ENCODE data around the gene SPATA3.

Gene SPATA3

GRCh38 chr2:231036578-231037106 is 40.7 kb downstream of the SPATA3 start:
- Histone ChIP-seq H3K27ac (replicated peaks; ENCODE audit: low read length) (no peak overlapping the region), H2BK5ac (ENCODE audit: low read length) (no peak overlapping the region), H3K4ac (ENCODE audit: low read length) (no peak overlapping the region), H3K36me3 (replicated peaks in 1 of 2; ENCODE audit: control insufficient read depth in 2 of 2, insufficient read depth in 2 of 2, low read length in 2 of 2) (no peaks in the 10 kb centered on the region), H2BK120ac (ENCODE audit: low read depth, low read length) (no peak overlapping the region), H3K18ac (ENCODE audit: low read length) (no peak overlapping the region), H3K79me1 (ENCODE audit: low read depth, low read length) (peaks cover 2% of the 10 kb centered on the region), H3K4me3 (ENCODE audit: low read length in 2 of 2) (no peak overlapping the region), H2AK5ac (ENCODE audit: low read depth, low read length) (no peak overlapping the region), H2BK15ac (ENCODE audit: low read length) (no peak overlapping the region), H3K4me1 (ENCODE audit: control insufficient read depth in 2 of 2, insufficient read depth in 1 of 2, low read depth in 1 of 2, low read length in 2 of 2) (no peaks in the 10 kb centered on the region), H3K4me2 (ENCODE audit: insufficient read depth, low read length, poor library complexity, severe bottlenecking) (no peak overlapping the region), H3K9ac (ENCODE audit: low read depth, low read length, poor library complexity) (no peak overlapping the region), H3K27me3 (ENCODE audit: control insufficient read depth in 3 of 3, insufficient read depth in 3 of 3, low read depth in 1 of 3, low read length in 3 of 3) (peaks cover 12 to 59% (median 47%) of the 10 kb centered on the region in 3 experiments), H3K14ac (ENCODE audit: low read length) (no peak overlapping the region), H4K91ac (ENCODE audit: low read depth, low read length, poor library complexity) (no peak overlapping the region), H3K23ac (ENCODE audit: low read depth, low read length, poor library complexity) (no peak overlapping the region), H4K8ac (ENCODE audit: low read depth, low read length) (no peak overlapping the region), H3K9me3 (replicated peaks in 1 of 2; ENCODE audit: control insufficient read depth in 2 of 2, insufficient read depth in 1 of 2, low read depth in 1 of 2, low read length in 2 of 2) (peaks cover 0 to 4% of the 10 kb centered on the region in 2 donors), H2BK12ac (ENCODE audit: low read length) (no peak overlapping the region), H2AFZ (ENCODE audit: low read length) (no peak overlapping the region)
- WGBS, 2 donors (ENCODE audit: extremely low coverage in 2 of 2, insufficient read length in 2 of 2, insufficient replicate concordance in 1 of 2), result no CpG with 5 or more reads among the region's 12 CpGs
- DNase-seq (ENCODE audit: low spot score), result no peak

- no peak within 1 kb of the TSS for H4K91ac ChIP-seq (ENCODE audit: low read depth, low read length, poor library complexity)
- peak within 1 kb of the TSS; percentile 47 to 81 for H3K4me3 ChIP-seq (ENCODE audit: low read length in 2 of 2)
- H2AK5ac ChIP-seq (ENCODE audit: low read depth, low read length), result no peak within 1 kb of the TSS
- peaks cover 0 to 4% of the 10 kb centered on the region in 2 donors for H3K9me3 ChIP-seq (replicated peaks in 1 of 2; ENCODE audit: control insufficient read depth in 2 of 2, insufficient read depth in 1 of 2, low read depth in 1 of 2, low read length in 2 of 2)
- no peaks in the 10 kb centered on the region for H3K4me1 ChIP-seq (ENCODE audit: control insufficient read depth in 2 of 2, insufficient read depth in 1 of 2, low read depth in 1 of 2, low read length in 2 of 2)
- H3K4ac ChIP-seq (ENCODE audit: low read length), result no peak within 1 kb of the TSS
- peak within 1 kb of the TSS; percentile 85 for H2AFZ ChIP-seq (ENCODE audit: low read length)
- H3K18ac ChIP-seq (ENCODE audit: low read length), result peak within 1 kb of the TSS; percentile 89
- H3K9ac ChIP-seq (ENCODE audit: low read depth, low read length, poor library complexity), result peak within 1 kb of the TSS; percentile 70
- H3K14ac ChIP-seq (ENCODE audit: low read length), result peak within 1 kb of the TSS; percentile 71
- H3K36me3 ChIP-seq (replicated peaks in 1 of 2; ENCODE audit: control insufficient read depth in 2 of 2, insufficient read depth in 2 of 2, low read length in 2 of 2), result no peaks in the 10 kb centered on the region
- DNase-seq (ENCODE audit: low spot score), result no peak
- WGBS, 2 donors (ENCODE audit: extremely low coverage in 2 of 2, insufficient read length in 2 of 2, insufficient replicate concordance in 1 of 2), result no CpG with 5 or more reads among the region's 61 CpGs
- no peak within 1 kb of the TSS for H2BK5ac ChIP-seq (ENCODE audit: low read length)
- peaks cover 12 to 53% (median 47%) of the 10 kb centered on the region in 3 experiments for H3K27me3 ChIP-seq (ENCODE audit: control insufficient read depth in 3 of 3, insufficient read depth in 3 of 3, low read depth in 1 of 3, low read length in 3 of 3)
- no peak within 1 kb of the TSS for H3K27ac ChIP-seq (replicated peaks; ENCODE audit: low read length)
- H3K79me1 ChIP-seq (ENCODE audit: low read depth, low read length), result peaks cover 2% of the 10 kb centered on the region
- no peak within 1 kb of the TSS for H3K23ac ChIP-seq (ENCODE audit: low read depth, low read length, poor library complexity)
- peak within 1 kb of the TSS; percentile 73 for H2BK12ac ChIP-seq (ENCODE audit: low read length)
- H2BK15ac ChIP-seq (ENCODE audit: low read length), result no peak within 1 kb of the TSS
- H4K8ac ChIP-seq (ENCODE audit: low read depth, low read length), result no peak within 1 kb of the TSS
- H3K4me2 ChIP-seq (ENCODE audit: insufficient read depth, low read length, poor library complexity, severe bottlenecking), result peak within 1 kb of the TSS; percentile 83
- H2BK120ac ChIP-seq (ENCODE audit: low read depth, low read length), result no peak within 1 kb of the TSS
Measured at GRCh38 chr2:231037202-231037730, 41.3 kb downstream of the SPATA3 start, which contains the start of gene C2orf72. TSS of gene C2orf72 (plus strand) at chr2:231037523. CDS start at chr2:231037566, 43 bp downstream.

GRCh38 chr2:231037731-231038482 is 42.0 kb downstream of the SPATA3 start:
- Histone ChIP-seq H4K91ac (ENCODE audit: low read depth, low read length, poor library complexity) (no peak overlapping the region), H2BK5ac (ENCODE audit: low read length) (no peak overlapping the region), H3K36me3 (replicated peaks in 1 of 2; ENCODE audit: control insufficient read depth in 2 of 2, insufficient read depth in 2 of 2, low read length in 2 of 2) (no peaks in the 10 kb centered on the region), H3K14ac (ENCODE audit: low read length) (peak overlapping the region; percentile 71), H3K9me3 (replicated peaks in 1 of 2; ENCODE audit: control insufficient read depth in 2 of 2, insufficient read depth in 1 of 2, low read depth in 1 of 2, low read length in 2 of 2) (peaks cover 0 to 4% of the 10 kb centered on the region in 2 donors), H3K4me3 (ENCODE audit: low read length in 2 of 2) (peak overlapping the region; percentile 47 to 81), H2BK12ac (ENCODE audit: low read length) (peak overlapping the region; percentile 73), H2AFZ (ENCODE audit: low read length) (peak overlapping the region; percentile 85), H3K79me1 (ENCODE audit: low read depth, low read length) (peaks cover 2% of the 10 kb centered on the region), H2AK5ac (ENCODE audit: low read depth, low read length) (no peak overlapping the region), H2BK120ac (ENCODE audit: low read depth, low read length) (no peak overlapping the region), H2BK15ac (ENCODE audit: low read length) (no peak overlapping the region), H4K8ac (ENCODE audit: low read depth, low read length) (no peak overlapping the region), H3K18ac (ENCODE audit: low read length) (peak overlapping the region; percentile 89), H3K4me2 (ENCODE audit: insufficient read depth, low read length, poor library complexity, severe bottlenecking) (peak overlapping the region; percentile 83), H3K4me1 (ENCODE audit: control insufficient read depth in 2 of 2, insufficient read depth in 1 of 2, low read depth in 1 of 2, low read length in 2 of 2) (no peaks in the 10 kb centered on the region), H3K27ac (replicated peaks; ENCODE audit: low read length) (no peak overlapping the region), H3K9ac (ENCODE audit: low read depth, low read length, poor library complexity) (peak overlapping the region; percentile 70), H3K23ac (ENCODE audit: low read depth, low read length, poor library complexity) (no peak overlapping the region), H3K4ac (ENCODE audit: low read length) (no peak overlapping the region), H3K27me3 (ENCODE audit: control insufficient read depth in 3 of 3, insufficient read depth in 3 of 3, low read depth in 1 of 3, low read length in 3 of 3) (peaks cover 12 to 47% (median 47%) of the 10 kb centered on the region in 3 experiments)
- no peak for DNase-seq (ENCODE audit: low spot score)
- WGBS, 2 donors (ENCODE audit: extremely low coverage in 2 of 2, insufficient read length in 2 of 2, insufficient replicate concordance in 1 of 2), result no CpG with 5 or more reads among the region's 104 CpGs
